IMR-90 (cell line): ENCODE results near the gene TRIM74. TPM values are rescaled to one million over a fixed set of nuclear protein-coding genes. Genes with fewer than 3 reads are reported as not detected.

ENCODE experiments used
- ATAC-seq: fragments of 200-7000 bp; cut with Tn5 transposase; 2 replicates; pipeline ENCODE4 v1.9.1; 2020; ENCODE audit warnings: low read depth, mild to moderate bottlenecking, moderate library complexity
- BruUV-seq: library from RNA; stranded (reverse); fragments of 400-500 nt; replicated peaks from 2 replicates; lab custom pipeline; 2021; lab: Mats Ljungman, UMichigan
- CTCF ChIA-PET: fragments of 300-600 bp; formaldehyde crosslinking; extraction: SDS; loops from one replicate; lab custom pipeline; 2021; ENCODE audit warnings: antibody characterized with exemption; lab: Yijun Ruan, JAX
- POLR2A ChIA-PET: fragments of 300-600 bp; sonication (Branson Sonifier 250); formaldehyde crosslinking; loops from one replicate; lab custom pipeline; 2022; ENCODE audit warnings: antibody characterized with exemption; ENCODE audit not compliant: unreplicated experiment; lab: Charles Lee
- DNase-seq: peaks from one replicate; pipeline ENCODE4 v3.0.0; 2013
- H2AFZ ChIP-seq: replicated peaks from 2 replicates; pipeline ENCODE3; 2013; ENCODE audit warnings: low read length, mild to moderate bottlenecking; ENCODE audit not compliant: poor library complexity
- H2AK5ac ChIP-seq: 2 replicates; pipeline ENCODE4 v1.6.1; 2013; ENCODE audit warnings: low read depth, low read length, inconsistent platforms
- H2AK9ac ChIP-seq: replicated peaks from 2 replicates; pipeline ENCODE3; 2013; ENCODE audit warnings: mild to moderate bottlenecking, low read depth, low read length, moderate library complexity; ENCODE audit not compliant: poor library complexity
- H2BK120ac ChIP-seq: 2 replicates; pipeline ENCODE4 v1.6.1; 2013; ENCODE audit warnings: low read depth, low read length, inconsistent platforms
- H2BK15ac ChIP-seq: 3 replicates; pipeline ENCODE4 v1.6.1; 2013; ENCODE audit warnings: low read depth, low read length, inconsistent platforms
- H2BK20ac ChIP-seq: 2 replicates; pipeline ENCODE4 v1.6.1; 2013; ENCODE audit warnings: low read depth, mild to moderate bottlenecking, inconsistent platforms, low read length, moderate library complexity
- H2BK5ac ChIP-seq: 2 replicates; pipeline ENCODE4 v1.6.1; 2013; ENCODE audit warnings: mild to moderate bottlenecking, low read depth, low read length, inconsistent platforms; ENCODE audit not compliant: poor library complexity, severe bottlenecking
- H3K14ac ChIP-seq: replicated peaks from 2 replicates; pipeline ENCODE4 v1.6.1; 2013; ENCODE audit warnings: low read depth, low read length, inconsistent platforms
- H3K18ac ChIP-seq: 2 replicates; pipeline ENCODE4 v1.6.1; 2013; ENCODE audit warnings: low read depth, low read length, control low read depth
- H3K23ac ChIP-seq: 2 replicates; pipeline ENCODE4 v1.6.1; 2013; ENCODE audit warnings: low read depth, low read length, inconsistent platforms
- H3K27ac ChIP-seq: 2 replicates; pipeline ENCODE4 v1.5.1; 2013; ENCODE audit warnings: mild to moderate bottlenecking, control low read depth, low read length; ENCODE audit not compliant: insufficient read depth
- H3K27me3 ChIP-seq: 2 replicates; pipeline ENCODE4 v1.6.1; 2013; ENCODE audit warnings: low read length; ENCODE audit not compliant: control insufficient read depth, insufficient read depth
- H3K36me3 ChIP-seq: 2 replicates; pipeline ENCODE4 v1.6.1; 2013; ENCODE audit warnings: low read length, mixed read lengths; ENCODE audit not compliant: control insufficient read depth, insufficient read depth
- H3K4ac ChIP-seq: 2 replicates; pipeline ENCODE4 v1.6.1; 2013; ENCODE audit warnings: low read depth, low read length, inconsistent platforms
- H3K4me1 ChIP-seq: 2 replicates; pipeline ENCODE4 v1.6.1; 2013; ENCODE audit warnings: low read length, mixed read lengths; ENCODE audit not compliant: control insufficient read depth, insufficient read depth
- H3K4me2 ChIP-seq: 2 replicates; pipeline ENCODE4 v1.6.1; 2013; ENCODE audit warnings: low read depth, mild to moderate bottlenecking, control low read depth, low read length, moderate library complexity
- H3K4me3 ChIP-seq: 2 replicates; pipeline ENCODE4 v1.5.1; 2013; ENCODE audit warnings: low read depth, mild to moderate bottlenecking, control low read depth, low read length, moderate library complexity; ENCODE audit not compliant: insufficient read depth
- H3K56ac ChIP-seq: 2 replicates; pipeline ENCODE4 v1.6.1; 2013; ENCODE audit warnings: low read length, inconsistent platforms; ENCODE audit not compliant: insufficient read depth; ENCODE audit errors: extremely low read depth
- H3K79me1 ChIP-seq, 2 experiments: 2 replicates each; pipeline ENCODE4 v1.6.1; 2013; ENCODE audit warnings: low read length in 2 of 2, inconsistent platforms in 1 of 2, low read depth in 1 of 2
- H3K9ac ChIP-seq: 2 replicates; pipeline ENCODE4 v1.6.1; 2013; ENCODE audit warnings: low read depth, low read length, control low read depth
- H3K9me1 ChIP-seq: 2 replicates; pipeline ENCODE4 v1.6.1; 2013; ENCODE audit warnings: low read length, inconsistent platforms; ENCODE audit not compliant: insufficient read depth
- H3K9me3 ChIP-seq: 2 replicates; pipeline ENCODE4 v1.6.1; 2013; ENCODE audit warnings: low read length; ENCODE audit not compliant: control insufficient read depth, insufficient read depth
- H4K20me1 ChIP-seq: 2 replicates; pipeline ENCODE4 v1.6.1; 2013; ENCODE audit warnings: low read length, inconsistent platforms; ENCODE audit not compliant: insufficient read depth
- H4K5ac ChIP-seq: 2 replicates; pipeline ENCODE4 v1.6.1; 2013; ENCODE audit warnings: mild to moderate bottlenecking, low read depth, low read length, control low read depth
- H4K8ac ChIP-seq, 2 experiments: 2 replicates each; pipeline ENCODE4 v1.6.1; 2013; ENCODE audit warnings: low read depth in 2 of 2, low read length in 2 of 2, control low read depth in 1 of 2, inconsistent platforms in 1 of 2
- H4K91ac ChIP-seq: 2 replicates; pipeline ENCODE4 v1.6.1; 2013; ENCODE audit warnings: low read depth, low read length, inconsistent platforms; ENCODE audit not compliant: insufficient read depth
- CTCF ChIP-seq: conservative IDR thresholded peaks from 2 replicates; pipeline ENCODE4 v1.5.1; 2012; ENCODE audit warnings: mild to moderate bottlenecking, low read depth, low read length, improper control_type of control experiment
- MXI1 ChIP-seq: IDR thresholded peaks from 2 replicates; pipeline ENCODE4 v1.6.1; 2012; ENCODE audit warnings: low read depth, mild to moderate bottlenecking, low read length, moderate library complexity, borderline replicate concordance
- NFE2L2 ChIP-seq: fragments of 150-350 bp; IDR thresholded peaks from 2 replicates; pipeline ENCODE4 v1.6.1; 2016; ENCODE audit warnings: low read depth, mild to moderate bottlenecking, low read length
- RCOR1 ChIP-seq: IDR thresholded peaks from 2 replicates; pipeline ENCODE4 v1.6.1; 2012; ENCODE audit warnings: mild to moderate bottlenecking, low read length, improper control_type of control experiment; ENCODE audit not compliant: insufficient replicate concordance
- RFX5 ChIP-seq: IDR thresholded peaks from 2 replicates; pipeline ENCODE4 v1.8.0; 2012; ENCODE audit warnings: low read depth, mild to moderate bottlenecking, low read length, moderate library complexity
- WGBS, 2 experiments: methylation state at CpG; one replicate each; pipeline versions ENCODE4 v1.1.5 to v1.1.7; 2013; ENCODE audit warnings: missing lambda C conversion rate in 2 of 2; ENCODE audit not compliant: insufficient read length in 1 of 2; ENCODE audit errors: extremely low coverage in 2 of 2; 5-methylcytosine and 5-hydroxymethylcytosine counted together
- dilution Hi-C: fragments of 300-500 bp; cut with HindIII; formaldehyde crosslinking; loops from one replicate; pipeline ENCODE4 v1.14.3; 2018; ENCODE audit warnings: low sequenced_read_pairs; ENCODE audit not compliant: unreplicated experiment
- in situ Hi-C: fragments of 300-500 bp; cut with MboI; formaldehyde crosslinking; loops from 3 replicates; pipeline ENCODE4 v1.14.3; 2019; ENCODE audit warnings: low sequenced_read_pairs, inconsistent platforms, mixed read lengths
- intact Hi-C: fragments of 100-400 bp; cut with micrococcal nuclease; formaldehyde crosslinking; loops from 2 replicates; pipeline ENCODE4 v1.10.0; 2022
- polyA plus RNA-seq, 3 experiments: library from polyadenylated mRNA; depleted of rRNA; stranded (reverse); fragments of >200 nt; gene quantifications; 2 replicates each; pipeline ENCODE4 v1.2.3, GENCODE V29; 2012; ENCODE audit warnings: low replicate concordance in 1 of 3
- total RNA-seq: library from RNA; depleted of rRNA; stranded (reverse); fragments of >200 nt; gene quantifications from 2 replicates; pipeline ENCODE4 v1.2.3, GENCODE V29; 2012

Gene TRIM74
- total and polyA plus RNA-seq, 2 of the 4 experiments (the other 2 are of a cell fraction) = 0.17 TPM; not detected in 1

GRCh38 chr7:72924386-72924732, 44.9 kb downstream of the TRIM74 start:
- Histone ChIP-seq H4K8ac (peak overlapping the region; percentile 100), H2BK5ac (peak overlapping the region; percentile 81), H3K9ac (peak overlapping the region; percentile 100), H2BK120ac (no peak overlapping the region), H2BK15ac (no peak overlapping the region), H3K27me3 (no peaks in the 10 kb centered on the region), H3K4me3 (peak overlapping the region; percentile 96), H2AFZ (peak overlapping the region; percentile 98), H3K56ac (peak overlapping the region; percentile 99), H3K4me2 (peak overlapping the region; percentile 89), H4K91ac (peak overlapping the region; percentile 83; the same call in 1 of the 2 replicates), H3K14ac (peak overlapping the region; percentile 100), H3K27ac (peak overlapping the region; percentile 97), H3K79me1 (peaks cover 26 to 52% of the 10 kb centered on the region in 2 experiments), H2BK20ac (0 out of 2 replicates have a peak overlapping the region, but pooled peaks have one; percentile 5), H3K4ac (peak overlapping the region; percentile 99), H3K9me3 (no peaks in the 10 kb centered on the region), H3K23ac (peak overlapping the region; percentile 97), H3K36me3 (peaks cover 17% of the 10 kb centered on the region), H3K9me1 (0 out of 2 replicates have a peak, but pooled peaks cover 3% of the 10 kb centered on the region), H3K4me1 (peaks cover 6% of the 10 kb centered on the region), H4K5ac (peak overlapping the region; percentile 95), H4K20me1 (peaks cover 15% of the 10 kb centered on the region; the same call in 1 of the 2 replicates), H2AK9ac (peak overlapping the region; percentile 84), H3K18ac (no peak overlapping the region), H2AK5ac (peak overlapping the region; percentile 48; the same call in 1 of the 2 replicates)
- DNase-seq (no peak), ATAC-seq (peak; percentile 2)
- WGBS, 2 experiments = no CpG with 5 or more reads among the region's 5 CpGs
- ChIA-PET CTCF (no interaction called here), POLR2A (no interaction called here)
- BruUV-seq = no TSS peak
- dilution Hi-C loops = no loop called here
- intact Hi-C loops = no loop called here
- in situ Hi-C loops = loop anchor here (5.0 kb wide), 1 partner anchor 97 kb away; the partner anchor contains the start of gene TYW1B
- TF ChIP-seq RCOR1 = no peak
- no peak for TF ChIP-seq CTCF
- TF ChIP-seq NFE2L2 = peak; percentile 3; the same call in 1 of the 2 replicates
- no peak for TF ChIP-seq MXI1
- no peak for TF ChIP-seq RFX5
